Activated T-cell treated with anti-CD3 and anti-CD28 coated beads for 48 hours (primary cell): ENCODE data around the gene FKBP5.
"Not testable (repeated sequence)": the region's sequence is repeated elsewhere in the genome, so short reads cannot be mapped to it uniquely, and the experiment has no call there.

Source experiments
- DNase-seq: peaks from one replicate; pipeline ENCODE4 v3.0.0-alpha.2; 2020; ENCODE audit warnings: low read depth

Gene FKBP5

DNA sequence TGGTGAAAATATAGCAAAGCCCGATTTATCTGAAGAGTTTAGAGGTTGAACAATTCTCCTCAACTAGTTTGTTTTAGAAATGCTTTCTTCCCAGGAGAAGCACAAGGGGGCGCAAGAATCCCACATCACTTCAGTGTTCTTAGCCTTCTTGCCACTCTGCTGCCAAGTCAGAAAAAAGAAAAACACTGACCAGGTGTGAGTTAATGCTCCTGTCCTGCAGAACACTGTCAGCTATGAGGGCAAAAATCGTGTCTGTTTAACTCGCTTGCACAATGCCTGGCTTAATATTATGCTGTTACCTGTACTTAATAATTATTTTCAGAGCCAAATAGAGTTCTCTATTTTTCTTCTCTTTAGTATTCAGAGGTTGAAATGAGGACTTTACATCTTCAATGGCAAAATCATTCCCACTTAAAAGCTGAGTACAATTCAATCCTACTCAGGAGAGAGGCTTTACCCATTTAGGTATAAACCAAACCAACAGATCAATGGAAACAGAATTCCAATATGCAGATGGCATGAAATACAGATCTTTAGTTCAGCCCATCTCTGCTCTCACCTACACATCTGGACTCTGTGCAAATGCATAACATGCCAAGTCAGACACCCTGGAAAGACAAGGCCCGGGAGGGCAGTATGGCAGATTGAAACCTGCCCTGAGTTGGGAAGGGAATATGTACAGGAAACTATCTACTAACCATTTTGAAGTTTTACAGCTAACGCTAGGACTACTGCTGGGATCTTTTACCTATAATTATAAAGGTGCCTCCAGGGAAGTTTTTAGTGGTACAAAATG is 104.6 kb downstream of the FKBP5 start:
- peak; percentile 49 for DNase-seq

DNA sequence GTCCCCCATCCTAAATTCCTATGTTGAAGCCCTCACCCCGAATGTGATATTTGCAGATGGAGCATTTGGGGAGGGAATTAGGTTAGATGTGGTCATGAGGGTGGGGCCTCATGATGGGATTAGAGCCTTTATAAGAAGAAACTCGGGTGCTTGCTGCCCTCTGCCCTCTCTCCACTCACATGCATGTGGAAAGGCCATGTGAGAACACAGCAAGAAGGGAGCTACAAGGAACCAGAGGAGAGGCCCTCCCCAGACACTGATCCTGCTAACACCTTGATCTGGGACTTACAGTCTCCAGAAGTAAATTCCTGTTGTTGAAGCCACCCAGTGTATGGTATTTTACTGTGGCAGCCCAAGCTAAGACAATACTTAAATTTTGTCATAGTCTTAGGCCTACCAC is 106.4 kb downstream of the FKBP5 start:
- no peak for DNase-seq

DNA sequence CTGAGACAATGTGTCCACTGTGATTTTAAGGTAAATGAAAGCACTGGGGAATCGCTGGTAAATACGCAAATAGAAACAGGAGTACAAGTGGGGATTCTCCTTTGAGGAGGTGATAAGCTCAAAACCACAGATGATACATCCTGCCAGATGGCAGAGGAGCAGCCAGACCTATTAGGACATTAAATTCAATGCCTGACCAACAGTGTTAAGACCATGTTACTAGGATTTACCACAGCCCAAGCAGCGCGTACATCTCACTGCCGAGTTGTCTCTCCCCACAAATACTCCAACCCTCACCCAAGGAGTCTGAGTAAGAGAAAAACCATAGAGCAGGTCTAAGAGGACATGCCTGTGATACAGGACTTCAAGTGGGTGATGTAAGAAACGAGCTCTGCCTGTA is 107.1 kb downstream of the FKBP5 start:
- no peak for DNase-seq

DNA sequence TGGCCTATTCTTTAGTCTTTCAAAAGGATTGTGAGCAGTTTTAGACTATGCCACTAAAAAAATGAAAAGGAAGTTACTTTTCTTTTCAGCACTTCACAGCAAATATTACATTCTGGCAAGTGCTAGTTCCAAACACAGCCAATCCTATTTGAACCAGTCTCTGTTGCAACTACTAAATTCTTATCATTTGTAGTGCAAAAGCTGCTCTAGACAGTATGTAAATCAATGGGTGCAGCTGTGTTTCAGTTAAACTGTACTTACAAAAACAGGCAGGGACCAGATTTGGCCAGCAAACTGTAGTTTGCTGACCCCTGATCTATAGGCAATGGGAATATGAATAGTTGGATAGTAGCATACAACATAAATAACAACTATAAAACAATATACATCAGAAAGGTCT is 107.9 kb downstream of the FKBP5 start:
- no peak for DNase-seq

DNA sequence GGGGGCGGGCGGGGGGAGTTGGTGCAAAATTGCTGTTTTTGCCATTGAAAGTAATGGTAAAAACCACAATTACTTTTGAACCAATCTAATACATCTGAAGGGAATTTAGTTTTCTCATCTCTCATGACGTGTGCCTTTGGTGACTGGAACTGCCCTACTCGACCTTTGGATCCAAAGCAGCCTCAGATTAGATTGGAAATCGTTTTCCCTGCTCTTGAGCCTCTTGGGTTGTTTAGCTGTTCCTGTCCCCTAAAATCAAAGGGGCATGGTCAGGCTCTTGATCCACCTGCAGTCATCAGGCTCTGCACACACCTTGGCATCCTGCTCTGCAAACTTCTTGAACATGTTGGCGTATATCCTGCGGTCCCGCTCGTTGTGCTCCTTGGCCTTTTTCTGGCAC is 112.0 kb downstream of the FKBP5 start:
- DNase-seq = no peak

DNA sequence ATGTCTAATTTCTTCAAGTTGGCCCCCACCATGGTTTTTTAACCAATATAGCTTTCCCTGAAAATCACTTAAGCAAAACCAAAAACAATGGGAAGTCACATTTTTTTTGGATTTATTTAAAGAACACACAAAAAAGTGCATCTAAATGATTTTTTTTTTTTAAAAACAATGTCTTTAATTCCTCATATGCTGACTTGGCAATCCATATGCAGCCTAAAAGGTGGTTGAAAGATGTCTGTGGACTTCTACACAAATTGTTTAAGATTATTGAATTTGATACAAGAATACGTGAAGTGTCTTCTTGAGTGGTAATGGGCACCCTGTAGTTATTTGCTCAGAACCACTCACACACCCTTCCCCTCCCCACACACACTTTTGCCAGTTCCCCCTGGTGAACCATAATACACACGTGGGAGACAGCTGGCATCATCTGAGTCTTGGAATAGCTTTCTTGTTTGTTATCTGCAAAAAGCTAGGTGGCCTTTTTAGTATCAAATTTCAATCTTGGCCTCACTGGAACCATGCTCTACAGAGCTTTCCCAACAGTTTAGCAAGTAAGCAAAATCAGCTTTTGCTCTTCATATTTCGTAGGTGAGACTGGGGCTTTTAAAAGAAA is 115.1 kb downstream of the FKBP5 start:
- DNase-seq = no peak

DNA sequence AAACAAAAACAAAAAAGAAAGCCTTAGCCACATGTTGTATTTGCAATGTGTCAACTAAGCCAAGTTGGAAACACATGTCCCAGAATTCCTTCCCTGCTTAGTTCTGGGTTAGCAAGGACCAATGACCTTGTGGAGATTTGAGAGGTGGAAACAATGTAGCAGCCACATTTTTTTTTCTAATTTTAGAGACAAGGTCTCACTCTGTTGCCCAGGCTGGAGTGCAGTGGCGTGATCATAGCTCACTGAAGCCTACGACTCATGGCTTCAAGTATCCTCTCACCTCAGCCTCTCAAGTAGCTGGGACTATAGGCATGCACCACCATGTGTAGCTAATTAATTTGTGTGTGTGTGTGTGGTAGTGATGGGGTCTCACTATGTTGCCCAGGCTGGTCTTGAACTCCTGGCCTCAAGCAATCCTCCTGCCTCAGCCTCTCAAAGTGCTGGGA is 117.8 kb downstream of the FKBP5 start:
- not testable (repeated sequence) for DNase-seq

DNA sequence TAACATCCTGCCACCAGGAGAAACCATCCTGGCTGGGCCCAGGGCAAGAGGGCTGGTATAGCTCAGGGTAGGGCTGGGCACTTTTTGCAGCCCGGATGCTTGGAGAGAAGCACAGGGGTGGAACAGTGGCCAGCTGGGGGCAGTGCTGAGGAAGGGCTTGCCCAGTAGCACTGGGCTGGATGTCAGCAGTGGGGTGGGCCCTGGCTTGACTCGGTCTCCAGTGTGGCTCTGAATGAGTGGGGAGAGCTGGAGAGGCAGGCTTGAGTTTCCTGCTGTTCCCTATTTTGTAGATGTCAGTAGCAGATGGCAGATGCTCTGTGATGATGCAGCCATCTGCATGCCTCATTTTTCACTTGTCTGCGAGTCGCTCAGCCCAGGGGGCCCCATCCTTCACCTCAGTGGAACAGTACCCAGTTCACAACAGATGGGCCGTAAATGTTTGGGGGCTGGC is 119.7 kb downstream of the FKBP5 start:
- DNase-seq = peak; percentile 20

DNA sequence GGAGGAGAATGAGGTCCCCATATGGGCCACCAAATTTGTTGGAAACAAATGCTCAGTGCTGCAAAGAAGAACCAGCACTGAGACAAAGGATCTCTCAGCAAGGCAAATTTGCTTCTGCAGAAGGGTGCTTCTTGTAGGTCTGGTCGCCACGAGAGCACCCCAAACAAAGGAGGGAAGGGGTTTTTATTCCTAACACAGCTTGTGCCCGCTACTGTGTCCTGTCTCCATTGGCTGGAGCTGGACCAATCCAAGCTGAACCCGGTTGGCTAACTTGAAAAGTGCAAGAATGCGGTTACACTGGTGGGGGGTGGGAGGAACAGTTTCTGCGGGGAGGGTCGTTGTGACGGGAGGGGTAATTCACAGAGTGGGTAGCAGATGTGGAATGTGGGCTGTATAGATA is 121.9 kb downstream of the FKBP5 start:
- DNase-seq = no peak

DNA sequence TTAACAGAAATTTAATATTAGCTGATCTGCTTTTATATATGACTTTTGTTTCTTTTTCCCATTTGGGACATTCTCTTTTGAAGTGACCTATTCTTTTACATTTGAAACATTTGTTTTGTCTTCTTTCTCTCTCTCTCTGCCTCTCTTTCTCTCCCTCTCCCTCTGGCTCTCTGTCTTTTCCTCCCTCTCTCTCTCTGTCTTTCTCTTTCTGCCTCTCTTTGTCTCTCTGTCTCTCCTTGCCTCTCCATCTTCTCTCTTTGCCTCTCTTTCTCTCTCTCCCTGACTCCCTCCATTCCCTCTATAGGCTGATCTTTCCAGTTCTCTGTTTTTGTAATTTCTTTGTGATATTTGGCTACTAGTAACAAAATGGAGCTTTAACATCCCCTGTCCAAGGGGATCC is 124.0 kb downstream of the FKBP5 start:
- DNase-seq = no peak

DNA sequence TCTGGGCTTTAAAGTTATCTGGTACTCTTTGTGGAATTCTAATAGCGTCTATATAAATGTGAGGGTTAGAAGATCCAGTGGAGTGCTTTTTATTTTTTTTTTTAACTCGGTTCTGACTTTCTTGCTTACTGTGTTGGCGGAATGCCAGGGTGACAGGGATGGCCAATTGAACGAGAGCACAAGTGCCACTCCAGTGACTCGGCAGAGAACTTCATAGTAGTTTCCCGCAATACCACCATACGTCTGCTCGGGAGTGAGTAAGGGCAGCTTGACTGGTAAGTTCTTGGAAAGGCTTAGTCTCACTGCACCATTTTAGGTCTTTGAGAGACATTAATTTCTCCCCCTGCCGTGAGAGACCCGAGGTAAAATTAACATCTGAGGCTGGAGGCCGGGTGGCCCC is 126.7 kb downstream of the FKBP5 start:
- DNase-seq = no peak

DNA sequence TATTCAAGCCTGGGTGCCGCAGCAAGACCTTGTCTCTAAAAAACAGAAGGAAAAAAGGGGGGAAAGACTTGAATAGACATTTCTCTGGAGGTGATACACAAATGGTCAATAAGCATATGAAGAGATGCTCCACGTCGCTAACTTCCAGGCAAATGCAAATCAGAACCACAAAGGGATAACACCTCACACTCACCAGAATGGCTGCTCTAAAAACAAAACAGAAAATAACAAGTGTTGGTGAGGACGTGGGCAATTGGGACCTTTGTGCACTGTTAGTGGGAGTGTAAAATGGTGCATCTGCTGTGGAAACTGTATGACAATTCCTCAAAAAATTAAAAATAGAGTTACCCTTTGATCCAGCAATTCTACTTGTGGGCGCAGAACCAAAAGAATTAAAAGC is 127.6 kb downstream of the FKBP5 start:
- DNase-seq = no peak

DNA sequence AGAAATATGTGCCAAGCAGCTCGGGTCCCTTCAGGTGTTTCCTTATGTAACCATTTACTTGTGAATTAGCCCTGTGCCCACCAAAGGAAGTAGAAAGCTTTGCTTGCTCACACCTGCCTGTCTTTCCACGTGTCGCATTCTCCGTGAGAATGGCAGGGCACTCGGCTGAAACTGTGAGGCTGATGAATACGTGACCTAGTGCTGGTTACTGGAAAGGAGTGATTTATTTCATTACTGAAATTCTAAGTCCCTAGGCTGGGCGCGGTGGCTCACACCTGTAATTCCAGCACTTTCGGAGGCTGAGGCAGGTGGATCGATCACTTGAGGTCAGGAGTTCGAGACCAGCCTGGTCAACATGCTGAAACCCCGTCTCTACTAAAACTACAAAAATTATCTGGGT is 130.1 kb downstream of the FKBP5 start:
- DNase-seq = no peak

DNA sequence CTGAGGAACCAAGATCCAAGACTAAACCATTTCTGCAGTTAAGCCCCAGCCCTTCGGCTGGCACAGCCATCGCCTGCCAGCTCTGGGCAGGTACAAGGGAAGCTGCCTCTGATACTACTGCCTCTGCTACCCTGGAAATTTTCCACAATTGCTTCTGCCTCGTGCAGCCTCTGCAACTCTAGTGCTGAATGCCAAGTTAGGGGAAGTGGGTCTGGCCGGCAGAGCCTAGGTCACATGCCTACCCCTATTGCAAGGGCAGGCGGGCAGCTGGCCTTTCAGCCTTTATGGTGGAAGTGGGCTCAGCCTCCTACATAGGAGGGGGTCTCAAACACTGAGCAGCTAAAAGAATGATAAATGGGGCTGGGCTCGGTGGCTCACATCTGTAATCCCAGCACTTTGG is 131.5 kb downstream of the FKBP5 start:
- no peak for DNase-seq

DNA sequence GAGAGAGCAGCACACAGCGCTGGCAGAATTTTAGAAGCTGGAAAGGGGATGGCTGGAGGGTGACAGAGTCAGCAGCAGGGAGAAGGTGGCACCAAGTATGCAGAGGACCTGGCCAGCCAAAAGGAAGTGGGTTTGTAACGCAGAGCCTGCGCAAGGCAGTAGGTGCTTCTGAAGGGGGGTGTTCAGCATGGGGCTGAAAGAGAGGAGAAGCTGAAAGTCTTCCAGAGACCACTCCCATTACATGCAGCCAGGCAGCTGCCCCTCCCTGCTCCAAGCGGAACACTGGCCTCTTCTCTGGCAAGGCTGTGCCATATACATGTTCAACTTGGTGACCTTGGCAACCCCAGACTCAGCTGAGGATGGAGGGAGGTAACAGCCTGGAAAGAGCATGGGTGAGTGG is 133.9 kb downstream of the FKBP5 start:
- DNase-seq = no peak

DNA sequence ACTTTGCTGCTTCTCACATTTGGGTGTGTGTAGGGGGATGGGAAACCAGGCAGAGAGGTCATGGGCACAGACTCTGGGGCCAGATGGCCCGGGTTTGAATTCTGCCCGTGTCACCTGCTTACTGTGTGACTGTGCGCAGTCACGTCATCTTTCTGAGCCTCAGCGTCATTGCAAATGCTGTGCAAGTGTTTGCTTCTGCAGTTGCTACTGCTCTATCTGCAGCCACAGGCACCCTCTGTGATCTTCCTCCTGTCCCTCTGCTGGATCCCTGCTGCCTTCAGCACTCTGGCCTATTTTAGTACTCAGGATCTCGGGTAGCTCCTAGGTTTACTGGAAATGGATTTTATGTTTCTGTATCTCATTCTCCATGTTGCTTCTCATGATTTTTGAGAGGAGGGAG is 135.4 kb downstream of the FKBP5 start:
- no peak for DNase-seq

DNA sequence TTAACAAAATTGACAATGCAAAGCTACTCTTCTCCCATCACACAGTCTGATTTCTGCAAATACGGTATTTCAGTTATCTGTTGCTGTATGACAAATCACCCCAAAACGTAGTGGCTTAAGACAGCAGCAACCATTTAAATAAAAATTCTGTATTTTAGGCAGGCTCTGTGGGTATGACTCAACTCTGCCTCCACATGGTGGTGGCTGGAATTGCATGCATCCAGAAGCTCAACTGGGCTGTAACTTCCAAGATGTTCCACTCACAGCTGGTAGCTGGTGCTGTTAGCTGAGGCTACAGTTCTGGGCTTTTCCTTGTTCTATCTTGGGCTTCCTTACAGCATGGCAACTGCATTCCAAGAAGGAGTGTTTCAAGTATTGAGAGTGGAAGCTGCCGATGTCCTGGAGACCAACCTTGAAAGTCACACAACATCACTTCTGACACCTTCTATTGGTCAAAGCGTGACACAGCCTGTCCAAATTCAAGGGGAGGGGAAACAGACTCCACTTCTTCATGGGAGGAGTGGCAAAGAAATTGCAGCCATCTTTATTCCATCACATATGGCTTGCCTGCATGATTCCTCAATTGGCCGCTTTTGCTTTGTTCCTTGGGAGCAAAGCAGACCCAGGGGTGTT is 136.3 kb downstream of the FKBP5 start:
- DNase-seq = peak; percentile 56

DNA sequence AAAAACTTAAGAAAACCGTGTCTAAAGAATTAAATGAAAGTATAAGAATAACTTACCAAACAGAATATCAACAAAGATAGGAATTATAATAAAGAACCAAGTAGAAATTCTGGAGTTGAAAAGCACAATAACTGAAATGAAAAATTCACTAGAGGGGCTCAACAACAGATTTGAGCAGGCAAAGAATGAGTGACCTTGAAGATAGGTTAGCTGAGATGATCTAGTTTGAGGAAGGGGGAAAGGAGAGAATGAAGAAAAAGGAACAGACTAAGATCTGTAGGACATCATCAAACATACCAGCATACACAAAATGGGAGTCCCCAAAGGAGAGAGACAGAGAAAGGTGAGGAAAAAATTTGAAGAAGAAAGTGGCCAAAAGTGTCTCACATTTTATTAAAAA is 138.3 kb downstream of the FKBP5 start:
- DNase-seq = no peak

DNA sequence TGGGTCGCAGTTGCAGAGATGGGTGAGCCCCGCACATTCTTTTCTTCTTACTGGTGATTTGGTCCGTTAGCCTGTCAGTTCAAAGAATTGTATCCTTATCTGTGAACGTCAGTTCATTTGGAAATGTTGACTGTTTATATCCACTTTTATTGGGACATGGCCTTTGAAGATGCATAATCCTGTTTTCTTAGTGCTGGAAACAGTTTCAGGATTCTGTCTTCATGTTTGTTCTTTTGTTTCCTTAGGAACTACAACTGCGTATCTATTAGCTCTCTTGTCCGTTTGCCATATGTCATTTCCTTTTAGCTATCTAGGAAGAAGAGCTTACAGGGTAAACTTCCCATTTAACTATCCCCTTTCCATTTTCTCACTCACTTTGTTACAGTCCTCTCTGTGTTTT is 141.0 kb downstream of the FKBP5 start:
- DNase-seq = no peak

DNA sequence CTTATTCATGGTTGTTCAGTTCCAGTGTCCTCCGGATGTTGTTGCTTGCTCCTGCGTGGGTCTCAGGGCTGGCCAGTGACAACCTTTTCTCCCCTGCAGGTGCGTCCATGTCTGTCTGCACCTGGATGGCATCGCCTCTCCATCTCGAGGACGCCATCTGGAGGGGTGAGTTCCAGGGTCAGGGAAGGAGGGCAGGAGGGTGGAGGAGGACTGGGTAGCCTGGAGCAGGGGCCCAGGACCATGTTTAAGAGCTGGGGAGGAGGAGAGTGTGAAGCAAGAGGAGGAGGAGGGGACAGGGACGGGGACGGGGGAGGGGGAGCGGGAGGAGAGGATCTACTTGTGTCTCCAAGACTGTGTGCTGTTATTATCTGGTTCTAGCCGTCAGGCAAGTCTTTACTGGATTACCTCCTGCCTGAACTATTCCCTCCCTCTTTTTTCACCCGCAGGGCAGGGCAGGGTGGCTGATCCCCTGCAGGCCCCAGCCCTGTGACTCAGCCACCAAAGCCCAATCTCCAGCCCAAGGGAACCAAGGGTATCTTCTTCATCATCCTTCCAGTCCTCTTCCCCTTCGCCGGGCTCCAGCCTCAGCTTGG is 143.8 kb downstream of the FKBP5 start:
- DNase-seq = no peak

DNA sequence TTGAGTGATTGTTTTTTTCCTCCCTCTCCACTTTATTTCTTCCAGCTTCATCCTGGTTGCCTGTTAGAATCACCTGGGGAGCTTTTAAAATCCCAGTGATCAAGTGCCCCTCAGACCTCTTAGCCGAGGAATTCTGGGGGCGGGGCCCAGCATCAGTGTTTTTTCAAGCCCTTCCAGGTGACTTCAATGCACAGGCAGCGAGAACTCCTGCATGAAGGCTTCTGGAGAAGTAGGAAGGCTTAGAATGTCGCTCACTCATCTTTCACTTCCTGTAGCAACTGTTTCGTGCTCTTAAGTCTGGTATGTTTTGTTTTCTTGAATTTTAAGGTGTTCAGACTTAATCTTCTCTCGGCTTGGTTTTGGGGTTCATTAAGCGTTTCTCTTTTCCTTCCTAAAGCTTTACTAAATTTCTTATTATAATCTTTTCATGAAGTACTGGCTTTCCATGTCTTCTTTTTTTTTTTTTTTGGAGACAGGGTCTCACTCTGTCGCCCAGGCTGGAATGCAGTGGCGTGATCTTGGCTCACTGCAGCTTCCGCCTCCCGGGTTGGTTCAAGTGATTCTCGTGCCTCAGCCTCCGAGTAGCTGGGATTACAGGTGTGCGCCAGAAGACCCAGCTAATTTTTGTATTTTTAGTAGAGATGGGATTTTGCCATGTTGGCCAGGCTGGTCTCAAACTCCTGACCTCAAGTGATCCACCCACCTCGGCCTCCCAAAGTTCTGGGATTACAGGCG is 145.1 kb downstream of the FKBP5 start:
- DNase-seq = no peak

DNA sequence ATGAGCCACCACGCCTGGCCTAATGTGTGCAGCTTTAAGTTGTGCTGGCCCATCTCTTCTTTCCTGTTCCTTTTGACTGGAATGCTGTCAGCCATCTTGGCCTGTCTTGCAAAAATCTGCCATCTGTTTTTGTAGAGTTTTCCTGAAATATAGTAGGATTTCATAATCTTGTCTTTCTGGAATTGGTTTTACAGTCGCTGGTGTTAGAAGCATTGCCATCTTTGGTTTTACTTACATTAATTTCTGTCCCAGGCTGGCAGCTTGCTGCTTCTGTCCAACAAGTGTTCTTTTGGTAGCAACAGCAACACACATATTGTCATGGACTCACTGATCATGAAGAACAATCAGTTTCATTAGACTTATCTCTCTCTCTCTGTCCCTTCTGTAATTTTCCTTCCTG is 146.9 kb downstream of the FKBP5 start:
- no peak for DNase-seq
